ENCODE data around the gene ATXN1. TPM values are rescaled to one million over a fixed set of nuclear protein-coding genes. Genes with fewer than 3 reads are reported as not detected.

Gene ATXN1
- polyA plus RNA-seq, 3 donors from 2014 or later = 6.9 to 14.7 (median 8.0) TPM

DNA sequence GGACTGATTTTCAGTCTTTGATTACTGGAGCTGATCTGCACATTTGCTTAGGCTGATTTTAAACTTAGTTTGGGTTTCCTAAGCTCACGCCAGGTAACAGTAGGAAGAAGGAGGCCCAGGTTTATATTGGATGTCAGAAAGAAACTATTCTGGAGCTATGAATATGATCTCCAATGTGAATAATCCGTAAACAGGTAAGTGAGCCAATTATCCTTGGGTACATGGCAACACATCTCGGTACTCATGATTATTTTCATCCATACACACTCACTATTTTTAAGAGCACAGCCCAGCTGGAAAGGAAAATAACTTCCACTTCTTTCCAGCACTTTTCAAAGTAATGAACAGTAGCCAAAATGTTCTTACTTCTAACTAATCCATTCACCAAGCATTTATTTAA lies 7.0 kb downstream of the ATXN1 start:
- H3K4me3 Mint-ChIP-seq = no peak overlapping the region
- H3K36me3 Mint-ChIP-seq = peaks cover 8 to 26% (median 22%) of the 10 kb centered on the region in 3 donors
- no peaks in the 10 kb centered on the region for H3K9me3 Mint-ChIP-seq
- DNase-seq = no peak
- no peak overlapping the region for H3K27ac Mint-ChIP-seq
- H3K27me3 Mint-ChIP-seq (ENCODE audit: low read depth in 3 of 3) = peaks cover 0 to 6% (median 4%) of the 10 kb centered on the region in 3 donors
- H3K4me1 Mint-ChIP-seq = peaks cover 17 to 64% of the 10 kb centered on the region in 2 donors

- DNase-seq = no peak
- H3K27me3 Mint-ChIP-seq (ENCODE audit: low read depth in 3 of 3) = peaks cover 0 to 4% (median 2%) of the 10 kb centered on the region in 3 donors
- no peaks in the 10 kb centered on the region for H3K9me3 Mint-ChIP-seq
- peak overlapping the region in 1 of 6 donors; percentile 21 for H3K27ac Mint-ChIP-seq
- peaks cover 10 to 61% of the 10 kb centered on the region in 2 donors for H3K4me1 Mint-ChIP-seq
- H3K36me3 Mint-ChIP-seq = peaks cover 9 to 26% (median 22%) of the 10 kb centered on the region in 3 donors
- H3K4me3 Mint-ChIP-seq = no peak overlapping the region
These were observed 7.9 kb downstream of the ATXN1 start for GRCh38 chr6:16753341-16753740.

DNA sequence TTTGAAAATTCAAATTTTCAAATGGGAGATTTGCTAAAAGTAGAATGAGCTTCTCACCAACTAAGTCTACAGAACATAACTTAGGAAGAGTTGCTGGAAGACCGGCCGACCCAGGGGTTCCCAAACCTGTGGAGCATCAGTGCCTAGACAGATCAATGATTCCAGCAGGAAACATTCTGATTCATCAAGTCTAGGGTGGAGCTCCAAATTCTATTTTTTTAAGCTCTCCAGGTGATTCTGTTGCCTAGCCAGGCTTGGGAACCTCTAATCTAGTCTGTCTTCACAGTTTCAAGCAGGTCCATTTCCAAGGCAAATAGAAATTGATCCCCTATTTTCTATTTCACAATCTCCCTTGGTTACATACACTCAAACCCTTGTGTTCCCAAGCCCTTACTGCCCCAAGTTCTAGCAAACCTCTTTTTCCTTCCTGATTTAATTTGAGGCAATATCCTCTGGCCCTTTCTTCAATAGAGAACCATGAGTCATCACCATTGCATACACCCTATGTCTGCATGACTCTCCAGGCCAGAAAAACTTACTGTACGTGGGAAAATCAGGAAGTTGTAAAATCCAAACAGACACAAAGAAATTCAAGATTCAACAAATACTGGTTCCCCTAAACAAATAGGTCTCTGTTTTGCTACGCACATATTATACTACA lies 8.9 kb downstream of the ATXN1 start:
- H3K4me3 Mint-ChIP-seq = no peak overlapping the region
- DNase-seq = no peak
- peaks cover 0 to 4% (median 2%) of the 10 kb centered on the region in 3 donors for H3K27me3 Mint-ChIP-seq (ENCODE audit: low read depth in 3 of 3)
- H3K36me3 Mint-ChIP-seq = peaks cover 9 to 31% (median 22%) of the 10 kb centered on the region in 3 donors
- H3K27ac Mint-ChIP-seq = peak overlapping the region in 1 of 6 donors; percentile 3
- peaks cover 8 to 59% of the 10 kb centered on the region in 2 donors for H3K4me1 Mint-ChIP-seq
- no peaks in the 10 kb centered on the region for H3K9me3 Mint-ChIP-seq

DNA sequence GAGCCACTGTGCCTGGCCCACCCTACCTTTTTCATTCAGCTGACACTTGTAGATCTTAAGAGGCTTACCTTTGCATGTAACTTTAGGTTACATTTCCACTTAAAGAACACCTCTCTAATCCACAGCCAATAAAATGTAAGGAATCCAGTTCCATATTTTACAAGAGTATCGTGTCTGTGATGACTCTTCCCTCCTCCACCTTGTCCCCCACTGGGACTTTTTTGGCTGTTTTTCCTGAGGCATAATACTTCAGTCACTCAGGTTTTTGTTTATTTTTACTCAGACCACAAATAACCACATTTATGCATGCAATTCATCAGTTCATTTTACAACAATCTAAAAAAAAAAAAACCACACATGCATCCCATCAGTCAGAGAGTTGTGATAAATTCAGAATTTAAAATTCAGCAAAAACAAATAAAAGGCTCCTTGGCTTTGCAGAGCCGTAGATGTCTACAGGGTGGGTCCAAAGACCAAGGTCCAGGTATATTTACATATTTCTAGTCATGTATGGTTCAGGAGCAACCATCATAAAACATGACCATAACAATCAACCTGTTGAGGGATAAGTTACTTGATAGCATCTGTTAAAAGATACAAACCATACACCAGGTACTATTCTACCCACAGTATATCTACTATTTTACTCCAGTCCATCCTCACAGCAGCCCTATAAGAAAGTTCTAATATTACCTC lies 9.9 kb downstream of the ATXN1 start:
- peaks cover 10 to 50% of the 10 kb centered on the region in 2 donors for H3K4me1 Mint-ChIP-seq
- H3K36me3 Mint-ChIP-seq = peaks cover 9 to 34% (median 22%) of the 10 kb centered on the region in 3 donors
- no peak overlapping the region for H3K4me3 Mint-ChIP-seq
- H3K27ac Mint-ChIP-seq = no peak overlapping the region
- peaks cover 0 to 4% (median 2%) of the 10 kb centered on the region in 3 donors for H3K27me3 Mint-ChIP-seq (ENCODE audit: low read depth in 3 of 3)
- no peaks in the 10 kb centered on the region for H3K9me3 Mint-ChIP-seq
- DNase-seq = no peak

DNA sequence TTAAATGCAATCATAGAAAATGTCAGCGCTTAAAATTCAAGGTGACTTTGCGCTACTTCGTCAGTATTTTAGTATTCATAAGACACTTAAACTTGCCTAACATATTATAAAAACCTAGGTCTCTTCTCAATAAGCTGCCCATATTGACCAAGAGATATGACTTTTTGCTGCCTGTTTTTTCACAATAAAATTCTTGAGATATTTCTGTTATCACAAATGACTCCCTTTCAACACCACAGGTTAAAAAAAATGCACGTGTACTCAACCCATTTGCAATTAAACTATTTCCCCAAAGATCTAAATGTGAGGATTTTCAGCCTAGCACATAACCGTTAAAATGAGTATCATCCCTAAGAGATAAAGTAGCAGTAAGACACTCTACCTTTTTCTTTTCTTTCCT lies 10.7 kb downstream of the ATXN1 start:
- Mint-ChIP-seq H3K4me1 (peaks cover 10 to 48% of the 10 kb centered on the region in 2 donors), H3K9me3 (no peaks in the 10 kb centered on the region), H3K36me3 (peaks cover 9 to 34% (median 22%) of the 10 kb centered on the region in 3 donors), H3K27me3 (ENCODE audit: low read depth in 3 of 3) (peaks cover 2 to 4% (median 2%) of the 10 kb centered on the region in 3 donors), H3K27ac (no peak overlapping the region), H3K4me3 (no peak overlapping the region)
- DNase-seq = no peak

- DNase-seq = no peak
- Mint-ChIP-seq H3K9me3 (no peaks in the 10 kb centered on the region), H3K27me3 (ENCODE audit: low read depth in 3 of 3) (peaks cover 2% of the 10 kb centered on the region in 3 donors), H3K36me3 (peaks cover 9 to 34% (median 22%) of the 10 kb centered on the region in 3 donors), H3K4me3 (no peak overlapping the region), H3K27ac (peak overlapping the region in 1 of 6 donors; percentile 6), H3K4me1 (peaks cover 10 to 47% of the 10 kb centered on the region in 2 donors)
These were observed 11.5 kb downstream of the ATXN1 start for GRCh38 chr6:16749516-16750485.

- DNase-seq = no peak
- H3K27me3 Mint-ChIP-seq (ENCODE audit: low read depth in 3 of 3) = peaks cover 2% of the 10 kb centered on the region in 3 donors
- H3K27ac Mint-ChIP-seq = peak overlapping the region in 2 of 6 donors; percentile 6 to 65
- H3K4me1 Mint-ChIP-seq = peaks cover 20 to 46% of the 10 kb centered on the region in 2 donors
- H3K36me3 Mint-ChIP-seq = peaks cover 16 to 30% (median 19%) of the 10 kb centered on the region in 3 donors
- H3K4me3 Mint-ChIP-seq = no peak overlapping the region
- no peaks in the 10 kb centered on the region for H3K9me3 Mint-ChIP-seq
These were observed 13.3 kb downstream of the ATXN1 start for GRCh38 chr6:16748025-16748319.

DNA sequence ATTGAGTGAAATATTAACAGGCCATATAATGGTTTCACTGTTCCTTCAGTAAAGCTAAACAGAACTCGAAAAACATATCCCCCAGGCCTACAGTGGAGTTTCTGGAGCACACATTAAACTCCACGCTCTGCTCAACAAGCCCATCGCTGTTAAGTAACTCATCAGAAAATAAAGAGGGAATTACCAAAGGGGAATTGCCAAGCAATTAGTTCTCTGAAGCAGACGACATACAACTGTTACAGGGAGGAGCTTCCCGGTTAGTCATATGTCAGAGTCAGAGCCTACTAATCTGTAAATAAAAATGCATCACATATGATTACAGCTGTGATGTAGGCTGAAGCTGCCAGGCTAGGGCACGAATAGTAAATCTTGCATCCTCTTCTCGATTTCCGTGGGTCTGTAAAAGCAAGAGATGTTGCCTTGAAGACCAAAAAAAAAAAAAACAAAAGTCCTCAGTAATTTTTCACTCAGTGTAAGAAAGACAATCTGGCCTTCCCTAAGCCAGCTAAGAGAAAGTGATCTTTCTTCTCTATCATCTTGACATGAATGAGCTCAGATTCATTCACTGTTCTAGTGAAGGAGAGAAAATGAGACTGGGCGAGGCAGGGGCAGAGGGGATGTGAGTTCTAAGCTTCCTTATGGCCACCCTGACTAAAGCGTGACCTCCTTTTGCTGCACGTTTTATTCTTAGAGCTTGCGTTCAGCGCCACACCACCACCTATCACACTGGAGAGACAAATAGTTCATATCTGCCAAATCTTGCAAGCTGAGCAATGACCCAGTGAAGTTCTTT lies 13.8 kb downstream of the ATXN1 start:
- peaks cover 13 to 27% (median 16%) of the 10 kb centered on the region in 3 donors for H3K36me3 Mint-ChIP-seq

DNA sequence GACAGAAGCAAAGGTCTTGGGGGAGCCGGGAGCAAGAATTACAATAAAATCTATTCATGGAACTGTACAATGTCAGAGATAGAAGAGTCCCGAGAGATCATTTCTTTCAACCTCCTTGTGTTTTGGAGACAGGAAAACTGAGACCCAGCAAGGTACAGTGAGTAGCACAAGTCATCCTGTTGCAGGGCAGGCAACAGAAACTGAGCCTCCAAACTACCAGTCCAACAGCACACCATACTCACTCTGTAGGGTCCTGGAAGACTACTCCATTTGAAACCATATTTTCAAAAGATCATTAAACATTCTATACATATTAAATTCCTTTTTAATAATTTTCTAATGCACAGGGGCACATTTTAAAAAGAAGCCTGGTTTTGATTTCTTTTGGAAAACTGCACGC lies 14.4 kb downstream of the ATXN1 start:
- H3K4me3 Mint-ChIP-seq = no peak overlapping the region
- H3K9me3 Mint-ChIP-seq = no peaks in the 10 kb centered on the region
- no peak overlapping the region for H3K27ac Mint-ChIP-seq
- peaks cover 12 to 27% (median 16%) of the 10 kb centered on the region in 3 donors for H3K36me3 Mint-ChIP-seq
- H3K27me3 Mint-ChIP-seq (ENCODE audit: low read depth in 3 of 3) = peaks cover 2% of the 10 kb centered on the region in 3 donors
- no peak for DNase-seq
- peaks cover 28 to 52% of the 10 kb centered on the region in 2 donors for H3K4me1 Mint-ChIP-seq

More for the DNA sequence above, 13.8 kb downstream of the ATXN1 start:
- no peak for DNase-seq
- peak overlapping the region in 2 of 6 donors; percentile 6 to 65 for H3K27ac Mint-ChIP-seq
- H3K27me3 Mint-ChIP-seq (ENCODE audit: low read depth in 3 of 3) = peaks cover 2% of the 10 kb centered on the region in 3 donors
- no peaks in the 10 kb centered on the region for H3K9me3 Mint-ChIP-seq
- peaks cover 25 to 46% of the 10 kb centered on the region in 2 donors for H3K4me1 Mint-ChIP-seq
- peak overlapping the region in 1 of 5 donors; percentile 3 for H3K4me3 Mint-ChIP-seq

DNA sequence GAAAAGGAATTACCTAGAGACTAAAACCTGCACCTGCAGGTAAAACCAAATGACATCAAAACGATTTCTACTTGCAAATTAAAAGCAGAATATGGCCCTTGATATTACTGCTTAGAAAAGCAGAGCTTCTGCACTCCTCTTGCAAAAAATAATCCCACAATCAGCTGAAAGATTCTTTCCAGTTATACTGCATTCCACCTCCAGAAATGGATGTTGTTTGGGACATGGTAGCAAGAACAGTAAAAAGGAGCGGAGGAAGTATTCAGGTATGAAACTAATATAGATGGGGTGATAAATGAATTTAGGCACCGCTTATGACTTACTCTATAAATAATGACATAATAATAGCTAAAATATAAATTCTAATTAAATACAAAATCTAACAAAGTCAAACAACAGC lies 14.9 kb downstream of the ATXN1 start:
- peaks cover 31 to 56% of the 10 kb centered on the region in 2 donors for H3K4me1 Mint-ChIP-seq
- peaks cover 12 to 23% (median 16%) of the 10 kb centered on the region in 3 donors for H3K36me3 Mint-ChIP-seq
- peaks cover 2% of the 10 kb centered on the region in 3 donors for H3K27me3 Mint-ChIP-seq (ENCODE audit: low read depth in 3 of 3)
- no peak overlapping the region for H3K27ac Mint-ChIP-seq
- H3K9me3 Mint-ChIP-seq = no peaks in the 10 kb centered on the region
- DNase-seq = no peak
- no peak overlapping the region for H3K4me3 Mint-ChIP-seq

DNA sequence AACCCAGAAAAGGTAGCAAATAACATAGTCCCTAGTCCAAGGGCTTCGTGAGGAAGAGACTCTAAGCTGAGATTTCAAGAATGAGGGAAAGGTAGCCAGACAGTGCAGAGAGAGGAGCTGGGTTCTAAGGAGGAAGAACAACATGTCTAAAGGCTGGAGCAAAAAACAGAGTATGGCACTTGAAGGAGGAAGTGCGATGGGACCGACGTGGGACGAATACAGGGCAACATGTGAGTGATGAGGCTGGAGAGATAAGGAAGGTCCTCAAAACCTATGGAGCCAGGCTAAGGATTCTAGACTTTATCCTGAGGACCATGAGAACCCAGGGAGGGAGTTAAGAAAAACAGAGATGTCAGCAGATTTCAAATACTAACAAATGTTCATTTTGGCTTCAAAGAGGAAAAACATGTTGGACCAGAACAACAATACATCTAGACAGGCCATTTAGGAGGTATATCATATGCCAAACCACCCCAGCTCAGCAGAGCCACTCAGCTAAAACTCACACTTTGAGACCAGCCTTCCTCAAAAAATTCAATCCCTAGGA lies 17.5 kb downstream of the ATXN1 start:
- no peaks in the 10 kb centered on the region for H3K9me3 Mint-ChIP-seq
- H3K4me3 Mint-ChIP-seq = no peak overlapping the region
- DNase-seq = no peak
- H3K27ac Mint-ChIP-seq = peak overlapping the region in 1 of 6 donors; percentile 20
- peaks cover 12 to 19% (median 13%) of the 10 kb centered on the region in 3 donors for H3K36me3 Mint-ChIP-seq
- peaks cover 0 to 2% (median 0%) of the 10 kb centered on the region in 3 donors for H3K27me3 Mint-ChIP-seq (ENCODE audit: low read depth in 3 of 3)
- H3K4me1 Mint-ChIP-seq = peaks cover 51 to 57% of the 10 kb centered on the region in 2 donors

DNA sequence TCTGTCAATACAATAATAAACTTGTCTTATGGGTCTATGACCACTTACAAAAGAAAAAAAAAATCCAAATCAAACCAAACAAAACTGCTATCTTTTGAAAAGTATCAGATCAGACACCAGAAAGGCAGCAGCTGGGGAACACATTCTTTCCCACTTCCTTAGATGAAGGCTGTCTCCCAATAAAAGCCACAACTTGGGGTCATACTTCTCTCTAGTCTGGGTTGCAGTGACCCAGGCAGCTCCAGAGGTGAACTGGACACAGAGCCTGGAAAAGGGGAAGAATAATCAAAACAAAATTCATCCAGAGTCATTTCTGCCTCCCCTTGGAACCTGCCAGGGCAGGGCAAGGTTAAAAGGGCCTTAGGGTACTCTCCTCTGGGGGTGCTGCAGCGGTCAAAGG lies 19.1 kb downstream of the ATXN1 start:
- no peak overlapping the region for H3K4me3 Mint-ChIP-seq
- H3K4me1 Mint-ChIP-seq = peaks cover 47 to 54% of the 10 kb centered on the region in 2 donors
- no peak for DNase-seq

More for the DNA sequence above, 19.1 kb downstream of the ATXN1 start:
- H3K27ac Mint-ChIP-seq = no peak overlapping the region
- no peaks in the 10 kb centered on the region for H3K9me3 Mint-ChIP-seq
- H3K36me3 Mint-ChIP-seq = peaks cover 14 to 17% (median 16%) of the 10 kb centered on the region in 3 donors
- H3K27me3 Mint-ChIP-seq (ENCODE audit: low read depth in 3 of 3) = peaks cover 0 to 2% (median 0%) of the 10 kb centered on the region in 3 donors
